ENCODE measurements around the gene EFCC1. TPM values are rescaled to one million over a fixed set of nuclear protein-coding genes. Genes with fewer than 3 reads are reported as not detected.

EFCC1 gene
- polyA plus RNA-seq, 1 experiment, result 0.27 TPM

DNA sequence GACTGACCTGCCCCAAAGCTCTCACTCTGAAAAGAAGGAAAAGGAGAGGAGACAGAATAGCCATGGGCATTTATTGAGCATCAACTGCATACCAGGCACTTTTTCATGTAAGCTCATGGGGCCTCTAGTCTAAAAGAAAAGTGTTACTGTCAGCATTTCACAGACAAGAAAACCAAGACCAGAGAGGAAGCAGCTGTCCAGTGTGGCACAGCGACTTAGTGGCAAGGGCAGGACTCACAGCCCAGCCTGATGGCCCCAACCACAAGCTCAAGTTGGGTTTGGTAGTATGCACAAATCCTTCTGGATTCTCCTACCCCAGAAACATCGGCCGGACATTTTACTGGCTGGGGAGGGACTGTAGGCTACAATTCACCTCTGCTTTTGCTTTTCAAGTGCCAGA lies 5.8 kb downstream of the EFCC1 start:
- H3K27ac ChIP-seq (ENCODE audit: low read depth, low read length), result peak overlapping the region; percentile 11
- no peak overlapping the region for H3K4me3 ChIP-seq (ENCODE audit: low read depth, low read length)
- no peak for DNase-seq (ENCODE audit: low read depth, low spot score)
- H3K9me3 ChIP-seq (ENCODE audit: control insufficient read depth, insufficient read depth, low read length), result no peaks in the 10 kb centered on the region; the same call in 1 of the 2 replicates
- CTCF ChIA-PET, result interaction anchor here (0.8 to 1.3 kb wide), 4 partner anchors 8 to 239 kb away, joined by 3 to 7 read pairs (median 4); no protein-coding TSS in a partner anchor
- peaks cover 48% of the 10 kb centered on the region for H3K27me3 ChIP-seq (ENCODE audit: control insufficient read depth, insufficient read depth, low read length)
- POLR2A ChIA-PET, result no interaction called here
- TF ChIP-seq CTCF (IDR thresholded peaks at IDR 0.05; ENCODE audit: low read depth, low read length), result no peak

- POLR2A ChIA-PET, result interaction anchor here (0.7 kb wide), 1 partner anchor 38 kb away, joined by 4 read pairs; no protein-coding TSS in a partner anchor
- no peak for DNase-seq (ENCODE audit: low read depth, low spot score)
- no peak for TF ChIP-seq CTCF (IDR thresholded peaks at IDR 0.05; ENCODE audit: low read depth, low read length)
Measured at GRCh38 chr3:129007792-129008191, 6.7 kb downstream of the EFCC1 start.

DNA sequence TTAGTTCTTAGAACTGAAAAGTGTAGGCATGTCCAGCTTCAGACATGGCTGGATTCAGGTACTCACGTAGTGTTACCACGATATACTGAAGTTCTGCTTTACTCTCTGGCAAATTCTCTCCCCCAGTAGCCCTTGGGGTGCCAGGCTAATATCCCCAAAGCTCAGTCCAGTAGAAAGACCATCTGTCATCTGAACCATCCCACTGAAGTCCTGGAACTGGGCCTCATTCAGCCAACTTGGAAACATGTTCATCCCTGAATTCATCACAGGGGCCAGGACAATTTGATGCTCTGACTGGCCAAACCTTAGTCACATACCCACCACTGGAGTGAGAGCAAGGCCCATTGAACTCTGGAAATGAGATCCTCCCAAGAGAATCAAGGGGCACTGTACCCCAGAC lies 8.2 kb downstream of the EFCC1 start:
- H3K27ac ChIP-seq (ENCODE audit: low read depth, low read length), result no peak overlapping the region
- CTCF ChIA-PET, result interaction anchor here (2.1 kb wide), 1 partner anchor 44 kb away, joined by 5 read pairs; no protein-coding TSS in a partner anchor
- TF ChIP-seq CTCF (IDR thresholded peaks at IDR 0.05; ENCODE audit: low read depth, low read length), result no peak
- peaks cover 28% of the 10 kb centered on the region for H3K27me3 ChIP-seq (ENCODE audit: control insufficient read depth, insufficient read depth, low read length)
- POLR2A ChIA-PET, result no interaction called here
- H3K4me3 ChIP-seq (ENCODE audit: low read depth, low read length), result no peak overlapping the region
- no peaks in the 10 kb centered on the region for H3K9me3 ChIP-seq (ENCODE audit: control insufficient read depth, insufficient read depth, low read length)
- no peak for DNase-seq (ENCODE audit: low read depth, low spot score)

More at GRCh38 chr3:129007792-129008191, 6.7 kb downstream of the EFCC1 start:
- Histone ChIP-seq H3K27ac (ENCODE audit: low read depth, low read length) (no peak overlapping the region), H3K27me3 (ENCODE audit: control insufficient read depth, insufficient read depth, low read length) (peaks cover 40% of the 10 kb centered on the region), H3K9me3 (ENCODE audit: control insufficient read depth, insufficient read depth, low read length) (no peaks in the 10 kb centered on the region; the same call in 1 of the 2 replicates), H3K4me3 (ENCODE audit: low read depth, low read length) (no peak overlapping the region)
- CTCF ChIA-PET, result interaction anchor here (0.6 to 2.1 kb wide), 3 partner anchors 37 to 238 kb away, joined by 4 to 7 read pairs (median 5); no protein-coding TSS in a partner anchor

GRCh38 chr3:129010310-129010956 lies 9.3 kb downstream of the EFCC1 start:
- no peak for DNase-seq (ENCODE audit: low read depth, low spot score)
- Histone ChIP-seq H3K9me3 (ENCODE audit: control insufficient read depth, insufficient read depth, low read length) (no peaks in the 10 kb centered on the region), H3K27ac (ENCODE audit: low read depth, low read length) (no peak overlapping the region), H3K27me3 (ENCODE audit: control insufficient read depth, insufficient read depth, low read length) (peaks cover 21% of the 10 kb centered on the region), H3K4me3 (ENCODE audit: low read depth, low read length) (no peak overlapping the region)
- TF ChIP-seq CTCF (IDR thresholded peaks at IDR 0.05; ENCODE audit: low read depth, low read length), result no peak
- CTCF ChIA-PET, result no interaction called here
- POLR2A ChIA-PET, result no interaction called here

DNA sequence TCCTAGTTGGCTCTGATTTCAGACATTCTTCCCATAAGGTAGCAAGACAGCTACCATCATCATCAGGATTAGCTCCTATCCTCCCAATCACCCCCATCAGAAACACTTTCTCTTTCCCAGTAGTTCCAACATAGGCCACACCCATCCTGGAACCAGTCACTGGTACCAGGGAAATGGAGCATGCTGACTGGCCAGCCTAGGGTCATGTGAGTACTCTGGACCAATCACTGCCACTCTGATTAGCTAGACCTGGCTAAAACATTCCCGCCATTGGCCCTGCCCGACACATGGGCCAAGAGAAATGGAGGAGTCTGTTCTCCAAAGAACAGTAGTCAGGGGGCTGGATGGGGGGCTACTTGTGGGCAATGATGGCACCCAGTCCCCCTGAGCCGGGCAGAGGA lies 12.4 kb downstream of the EFCC1 start:
- peaks cover 4% of the 10 kb centered on the region for H3K27me3 ChIP-seq (ENCODE audit: control insufficient read depth, insufficient read depth, low read length)
- H3K27ac ChIP-seq (ENCODE audit: low read depth, low read length), result no peak overlapping the region
- H3K9me3 ChIP-seq (ENCODE audit: control insufficient read depth, insufficient read depth, low read length), result no peaks in the 10 kb centered on the region; the same call in 1 of the 2 replicates
- DNase-seq (ENCODE audit: low read depth, low spot score), result no peak
- no peak overlapping the region for H3K4me3 ChIP-seq (ENCODE audit: low read depth, low read length)
- ChIA-PET POLR2A (interaction anchor here (0.6 kb wide), 1 partner anchor 233 kb away, joined by 3 read pairs; no protein-coding TSS in a partner anchor), CTCF (interaction anchor here (0.7 to 2.8 kb wide), 3 partner anchors 40 to 44 kb away, joined by 3 to 8 read pairs (median 3); no protein-coding TSS in a partner anchor)
- TF ChIP-seq CTCF (IDR thresholded peaks at IDR 0.05; ENCODE audit: low read depth, low read length), result no peak

All from AG04450 (cell line).